BE2C (cell line): ENCODE results near the gene SPIN2B.
A peak's percentile ranks its signal among the peaks of the same experiment; 100 is the strongest.
"Not testable (repeated sequence)": the region's sequence is repeated elsewhere in the genome, so short reads cannot be mapped to it uniquely, and the experiment has no call there.

Experiments
- DNase-seq: peaks from one replicate; pipeline ENCODE4 v3.0.0-alpha.2; 2020
- H3K27me3 ChIP-seq: fragments of 250-450 bp; sonication (Bioruptor Pico); 2 replicates; pipeline ENCODE4 v1.5.1; 2020; ENCODE audit warnings: mild to moderate bottlenecking
- H3K36me3 ChIP-seq: fragments of 250-450 bp; sonication (Bioruptor Pico); 2 replicates; pipeline ENCODE4 v1.5.1; 2020; ENCODE audit warnings: mild to moderate bottlenecking
- H3K4me1 ChIP-seq: fragments of 250-450 bp; sonication (Bioruptor Pico); 2 replicates; pipeline ENCODE4 v1.5.1; 2020
- H3K4me3 ChIP-seq: 2 replicates; pipeline ENCODE4 v1.5.1; 2011; ENCODE audit warnings: low read depth, low read length
- H3K9me3 ChIP-seq: fragments of 250-450 bp; sonication (Bioruptor Pico); 2 replicates; pipeline ENCODE4 v1.5.1; 2020
- TF ChIP-seq, protein P1 (sequence below): IDR thresholded peaks from 2 replicates; pipeline ENCODE4 v1.5.1; 2012; ENCODE audit warnings: mild to moderate bottlenecking, low read depth, low read length

SPIN2B gene

DNA sequence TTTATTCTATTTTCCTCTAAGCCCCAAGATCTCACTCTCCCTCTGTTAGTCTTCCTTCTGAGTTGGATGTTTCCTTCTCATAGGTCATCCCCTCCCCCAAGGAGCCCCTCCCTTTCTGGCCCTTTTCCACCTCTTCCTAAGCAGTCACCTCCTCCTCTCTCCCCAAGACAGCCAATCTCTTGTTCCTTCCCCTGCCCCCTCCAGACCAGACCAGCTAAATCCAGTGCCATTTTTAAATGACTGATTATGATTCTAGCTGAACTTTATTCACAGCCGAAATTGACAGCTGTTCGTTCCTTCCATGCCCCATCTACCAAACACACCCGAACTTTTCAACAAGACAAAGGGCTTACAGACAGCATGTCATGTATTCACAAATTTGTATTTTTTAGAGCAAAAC lies 13.9 kb upstream of the SPIN2B start:
- TF ChIP-seq, protein P1, sequence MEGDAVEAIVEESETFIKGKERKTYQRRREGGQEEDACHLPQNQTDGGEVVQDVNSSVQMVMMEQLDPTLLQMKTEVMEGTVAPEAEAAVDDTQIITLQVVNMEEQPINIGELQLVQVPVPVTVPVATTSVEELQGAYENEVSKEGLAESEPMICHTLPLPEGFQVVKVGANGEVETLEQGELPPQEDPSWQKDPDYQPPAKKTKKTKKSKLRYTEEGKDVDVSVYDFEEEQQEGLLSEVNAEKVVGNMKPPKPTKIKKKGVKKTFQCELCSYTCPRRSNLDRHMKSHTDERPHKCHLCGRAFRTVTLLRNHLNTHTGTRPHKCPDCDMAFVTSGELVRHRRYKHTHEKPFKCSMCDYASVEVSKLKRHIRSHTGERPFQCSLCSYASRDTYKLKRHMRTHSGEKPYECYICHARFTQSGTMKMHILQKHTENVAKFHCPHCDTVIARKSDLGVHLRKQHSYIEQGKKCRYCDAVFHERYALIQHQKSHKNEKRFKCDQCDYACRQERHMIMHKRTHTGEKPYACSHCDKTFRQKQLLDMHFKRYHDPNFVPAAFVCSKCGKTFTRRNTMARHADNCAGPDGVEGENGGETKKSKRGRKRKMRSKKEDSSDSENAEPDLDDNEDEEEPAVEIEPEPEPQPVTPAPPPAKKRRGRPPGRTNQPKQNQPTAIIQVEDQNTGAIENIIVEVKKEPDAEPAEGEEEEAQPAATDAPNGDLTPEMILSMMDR, result no peak
- DNase-seq, result no peak
- no peaks in the 10 kb centered on the region for H3K9me3 ChIP-seq

DNA sequence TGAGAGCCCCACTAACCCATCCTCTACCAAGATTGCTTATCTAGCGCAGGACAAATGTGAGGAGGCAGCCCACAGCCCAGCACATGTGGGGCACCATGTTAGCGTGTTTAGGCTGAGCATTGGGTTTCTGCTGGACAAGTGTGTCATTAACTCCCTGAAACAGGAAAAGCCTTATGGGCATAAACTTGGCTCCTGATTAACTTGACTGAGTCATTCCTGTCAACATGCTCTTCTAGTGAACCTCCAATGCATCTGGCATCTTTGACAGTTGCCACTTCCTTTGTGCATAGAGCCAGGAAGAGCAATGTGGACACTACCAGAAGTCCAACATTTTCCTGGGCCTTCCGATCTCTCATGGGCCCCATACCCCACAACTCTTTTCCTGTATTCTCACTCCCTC lies 13.4 kb upstream of the SPIN2B start:
- TF ChIP-seq, protein P1, result no peak
- Histone ChIP-seq H3K4me1 (no peaks in the 10 kb centered on the region), H3K36me3 (no peaks in the 10 kb centered on the region), H3K4me3 (no peak overlapping the region), H3K27me3 (no peaks in the 10 kb centered on the region), H3K9me3 (no peaks in the 10 kb centered on the region)
- DNase-seq, result no peak

More for the DNA sequence above, 13.9 kb upstream of the SPIN2B start:
- H3K4me1 ChIP-seq, result no peaks in the 10 kb centered on the region
- no peaks in the 10 kb centered on the region for H3K36me3 ChIP-seq
- no peaks in the 10 kb centered on the region for H3K27me3 ChIP-seq
- H3K4me3 ChIP-seq, result no peak overlapping the region

DNA sequence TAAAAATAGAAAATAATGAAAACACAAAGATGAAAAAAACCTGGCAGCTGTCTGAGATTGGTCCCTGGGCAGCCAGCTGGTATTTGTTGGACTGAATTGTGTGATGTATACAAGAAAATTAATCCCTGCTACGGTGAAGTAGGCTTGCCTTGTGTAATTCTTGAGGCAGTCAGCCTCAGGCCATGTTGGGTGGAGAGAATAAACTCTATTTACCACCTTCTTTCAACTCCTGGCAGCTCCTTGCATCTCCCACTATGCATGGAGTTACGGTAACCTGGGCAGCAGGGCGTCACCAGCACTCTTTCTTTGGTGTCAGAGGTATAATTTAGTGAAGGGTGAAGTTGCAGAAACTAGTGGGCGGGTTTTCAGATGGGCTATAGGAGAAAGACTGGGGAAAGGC lies 12.4 kb upstream of the SPIN2B start:
- H3K36me3 ChIP-seq, result no peaks in the 10 kb centered on the region
- H3K27me3 ChIP-seq, result no peaks in the 10 kb centered on the region
- H3K4me1 ChIP-seq, result no peaks in the 10 kb centered on the region
- DNase-seq, result no peak
- TF ChIP-seq, protein P1, result no peak
- no peak overlapping the region for H3K4me3 ChIP-seq
- H3K9me3 ChIP-seq, result no peaks in the 10 kb centered on the region

DNA sequence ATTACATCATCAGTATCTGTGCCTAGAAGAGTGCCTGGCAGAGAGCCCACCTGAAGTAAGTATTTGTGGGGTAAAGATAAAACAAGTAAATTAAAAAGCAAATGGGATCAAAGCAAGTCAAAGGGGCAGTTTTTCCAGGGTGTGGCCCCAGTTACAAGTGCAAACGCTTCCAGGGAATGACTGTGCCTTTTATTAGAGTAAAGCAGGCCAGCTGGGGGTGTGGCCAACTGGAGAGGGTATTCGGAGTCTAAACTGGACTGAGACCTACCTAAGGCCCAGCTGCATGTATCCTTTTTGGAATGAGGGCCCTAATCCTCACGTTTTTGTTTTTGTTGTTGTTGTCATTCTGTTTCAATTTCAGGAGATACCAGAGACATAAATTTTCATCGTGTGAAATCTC lies 11.9 kb upstream of the SPIN2B start:
- not testable (repeated sequence) for H3K36me3 ChIP-seq, DNase-seq, H3K4me1 ChIP-seq, H3K27me3 ChIP-seq, H3K4me3 ChIP-seq, H3K9me3 ChIP-seq

DNA sequence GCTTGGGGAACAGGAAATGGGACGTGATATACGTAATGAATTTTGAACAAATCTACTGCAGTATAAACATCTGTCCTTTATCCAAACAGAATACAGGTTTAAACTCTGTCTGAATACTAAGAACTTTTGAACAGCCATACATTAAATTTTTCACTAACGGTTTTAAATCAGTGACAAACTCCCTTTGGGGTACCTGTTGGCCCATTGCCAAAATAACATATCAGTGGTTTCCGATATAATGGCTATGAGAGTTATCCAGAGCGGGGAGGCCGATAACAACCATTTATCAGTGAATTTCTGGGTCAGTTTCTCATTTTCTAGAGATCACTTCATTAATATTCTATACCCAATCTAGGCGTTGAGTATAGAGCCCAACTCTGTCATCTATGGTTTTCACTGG lies 10.7 kb upstream of the SPIN2B start:
- H3K27me3 ChIP-seq, result no peaks in the 10 kb centered on the region
- H3K36me3 ChIP-seq, result no peaks in the 10 kb centered on the region
- no peaks in the 10 kb centered on the region for H3K9me3 ChIP-seq
- TF ChIP-seq, protein P1, result no peak
- no peaks in the 10 kb centered on the region for H3K4me1 ChIP-seq
- DNase-seq, result no peak
- H3K4me3 ChIP-seq, result no peak overlapping the region

DNA sequence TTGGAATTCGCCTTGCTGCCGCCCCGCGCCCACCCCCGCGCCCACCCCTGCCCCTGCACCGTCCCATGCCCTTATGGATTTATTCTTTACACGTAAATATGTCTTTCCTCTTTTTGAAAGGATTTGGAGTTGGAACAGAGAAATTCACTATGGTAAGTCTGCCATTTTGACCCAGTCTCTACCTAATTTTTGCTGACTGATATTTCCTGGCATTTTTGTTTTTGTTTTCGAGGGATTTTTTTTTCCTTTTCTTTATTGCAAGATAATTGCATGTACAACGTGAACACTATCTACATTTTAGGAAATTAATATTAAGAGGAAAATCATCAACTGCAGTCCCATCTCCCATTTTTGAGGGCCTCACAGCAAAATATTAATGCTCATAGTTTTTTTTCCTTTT lies 468 bp upstream of the SPIN2B start:
- Histone ChIP-seq H3K36me3 (no peaks in the 10 kb centered on the region), H3K9me3 (no peaks in the 10 kb centered on the region), H3K4me1 (no peaks in the 10 kb centered on the region), H3K4me3 (peak overlapping the region; percentile 65), H3K27me3 (no peaks in the 10 kb centered on the region)
- TF ChIP-seq, protein P1, result no peak
- no peak for DNase-seq

DNA sequence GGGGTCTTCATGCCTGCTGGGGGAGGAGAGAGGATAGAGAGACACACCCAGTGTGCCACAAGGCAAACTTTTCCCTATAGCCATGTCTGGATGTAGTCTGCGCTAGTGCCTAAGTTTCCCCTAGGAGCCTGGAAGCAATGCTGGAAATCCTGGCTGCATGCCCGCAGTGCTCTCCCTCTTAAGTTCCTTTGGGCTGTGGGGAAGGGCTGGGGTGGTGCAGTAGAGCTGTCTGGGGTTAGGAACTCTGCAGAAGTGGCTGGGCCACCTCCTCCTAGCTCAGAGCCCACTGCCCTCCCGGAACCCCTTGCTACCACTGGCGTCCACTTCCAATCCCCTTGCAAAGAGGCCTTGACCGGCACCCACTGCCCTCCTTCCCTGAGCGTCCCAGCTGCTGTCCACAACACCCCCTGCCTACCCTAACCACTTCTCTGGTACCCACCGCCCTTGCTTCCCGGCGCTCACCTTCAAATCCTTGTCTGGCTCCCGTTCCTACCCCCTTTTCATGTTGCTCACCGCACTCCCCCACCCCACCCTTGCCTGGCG lies 658 bp downstream of the SPIN2B start:
- H3K4me1 ChIP-seq, H3K27me3 ChIP-seq, DNase-seq, H3K9me3 ChIP-seq, H3K36me3 ChIP-seq: not testable (repeated sequence)
- peak overlapping the region; percentile 65 for H3K4me3 ChIP-seq
